ENCODE measurements around the gene ANP32E.

DNA sequence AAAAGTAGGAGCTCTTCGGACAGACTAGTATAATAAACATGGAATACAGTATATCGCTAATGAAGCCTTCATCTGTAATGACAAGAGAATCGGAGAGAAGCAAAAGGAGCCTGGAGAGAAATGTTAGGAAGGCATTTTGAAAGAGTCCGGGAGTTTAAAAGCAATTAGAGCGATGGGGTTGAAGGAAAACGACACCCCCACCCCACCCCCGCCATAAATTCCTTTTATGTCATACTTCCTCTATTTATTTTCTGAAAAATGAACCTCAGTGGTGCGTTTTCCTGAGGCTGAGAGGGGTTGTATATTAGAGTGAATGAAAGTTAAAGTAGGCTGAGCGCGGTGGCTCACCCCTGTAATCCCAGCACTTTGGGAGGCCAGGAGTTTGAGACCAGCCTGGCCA, 33.5 kb upstream of the ANP32E start:
- TF ChIP-seq MAFK (conservative IDR thresholded peaks at IDR 0.05 in 1 of 2, IDR thresholded peaks at IDR 0.05 in 1 of 2; ENCODE audit: low read length in 2 of 2): no peak
- TF ChIP-seq, protein P1, sequence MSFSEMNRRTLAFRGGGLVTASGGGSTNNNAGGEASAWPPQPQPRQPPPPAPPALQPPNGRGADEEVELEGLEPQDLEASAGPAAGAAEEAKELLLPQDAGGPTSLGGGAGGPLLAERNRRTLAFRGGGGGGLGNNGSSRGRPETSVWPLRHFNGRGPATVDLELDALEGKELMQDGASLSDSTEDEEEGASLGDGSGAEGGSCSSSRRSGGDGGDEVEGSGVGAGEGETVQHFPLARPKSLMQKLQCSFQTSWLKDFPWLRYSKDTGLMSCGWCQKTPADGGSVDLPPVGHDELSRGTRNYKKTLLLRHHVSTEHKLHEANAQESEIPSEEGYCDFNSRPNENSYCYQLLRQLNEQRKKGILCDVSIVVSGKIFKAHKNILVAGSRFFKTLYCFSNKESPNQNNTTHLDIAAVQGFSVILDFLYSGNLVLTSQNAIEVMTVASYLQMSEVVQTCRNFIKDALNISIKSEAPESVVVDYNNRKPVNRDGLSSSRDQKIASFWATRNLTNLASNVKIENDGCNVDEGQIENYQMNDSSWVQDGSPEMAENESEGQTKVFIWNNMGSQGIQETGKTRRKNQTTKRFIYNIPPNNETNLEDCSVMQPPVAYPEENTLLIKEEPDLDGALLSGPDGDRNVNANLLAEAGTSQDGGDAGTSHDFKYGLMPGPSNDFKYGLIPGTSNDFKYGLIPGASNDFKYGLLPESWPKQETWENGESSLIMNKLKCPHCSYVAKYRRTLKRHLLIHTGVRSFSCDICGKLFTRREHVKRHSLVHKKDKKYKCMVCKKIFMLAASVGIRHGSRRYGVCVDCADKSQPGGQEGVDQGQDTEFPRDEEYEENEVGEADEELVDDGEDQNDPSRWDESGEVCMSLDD (CRISPR knock-in tag; IDR thresholded peaks at IDR 0.05; ENCODE audit: borderline replicate concordance): no peak
- TF ChIP-seq ZKSCAN8 (CRISPR knock-in tag; IDR thresholded peaks at IDR 0.05; ENCODE audit: borderline replicate concordance): no peak
- TF ChIP-seq EP300 (IDR thresholded peaks at IDR 0.05; ENCODE audit: low read depth in 2 of 2, low read length in 2 of 2): no peak
- TF ChIP-seq EP300 (CRISPR knock-in tag; IDR thresholded peaks at IDR 0.05; ENCODE audit: borderline replicate concordance): no peak
- no peak for TF ChIP-seq EZH2 (conservative IDR thresholded peaks at IDR 0.05; ENCODE audit: low read depth, low read length)
